ENCODE results near the gene TTC39B. TPM values are rescaled to one million over a fixed set of nuclear protein-coding genes. Genes with fewer than 3 reads are reported as not detected.

TTC39B gene
- total and polyA plus RNA-seq, 2 of the 8 experiments (the other 6 are each of a cell fraction or from before 2014, with no cell fraction given), result 1.6 to 10.9 TPM

DNA sequence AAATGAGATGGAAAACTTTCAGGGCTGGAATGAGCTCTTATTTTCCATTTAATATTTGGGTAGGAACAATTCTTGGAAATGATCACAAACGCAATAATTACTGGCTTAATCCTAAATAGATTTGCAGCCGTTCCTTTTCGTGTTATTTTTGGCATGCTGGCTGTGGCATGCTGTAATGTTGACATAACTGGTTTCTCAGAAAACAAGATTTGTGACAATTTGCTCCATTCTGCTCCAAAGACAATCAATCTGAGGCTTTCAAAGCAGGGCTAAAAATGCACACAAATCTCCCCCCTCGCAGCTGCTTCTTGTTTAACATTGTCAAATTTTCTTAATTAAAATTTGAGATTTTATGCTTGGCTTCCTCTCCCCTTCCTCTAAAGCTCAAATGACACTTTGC, 151.2 kb downstream of the TTC39B start:
- Histone ChIP-seq H3K56ac (replicated peaks; ENCODE audit: insufficient read length, low read depth, low read length) (no peak overlapping the region), H3K14ac (ENCODE audit: insufficient read length) (no peak overlapping the region), H3K79me1 (ENCODE audit: low read depth, low read length) (no peaks in the 10 kb centered on the region), H3K27me3 (replicated peaks in 1 of 4; ENCODE audit: control insufficient read depth in 3 of 4, extremely low read depth in 1 of 4, insufficient read depth in 3 of 4, low read length in 3 of 4) (no peaks in the 10 kb centered on the region), H4K5ac (ENCODE audit: insufficient read length, low read depth, low read length) (no peak overlapping the region), H3K4ac (replicated peaks; ENCODE audit: insufficient read length, low read depth, low read length) (no peak overlapping the region), H2AK5ac (ENCODE audit: low read depth, low read length) (no peak overlapping the region), H3K36me3 (ENCODE audit: control insufficient read depth in 2 of 4, insufficient read depth in 4 of 4, low read length in 3 of 4) (no peaks in the 10 kb centered on the region), H3K9me3 (ENCODE audit: insufficient read depth in 2 of 2, low read depth in 1 of 2, low read length in 1 of 2) (no peaks in the 10 kb centered on the region), H4K91ac (replicated peaks; ENCODE audit: insufficient read length, low read length) (no peak overlapping the region), H2AFZ (ENCODE audit: low read length) (no peak overlapping the region), H3K18ac (ENCODE audit: extremely low read depth, low read length) (no peak overlapping the region), H4K20me1 (replicated peaks in 1 of 2; ENCODE audit: control insufficient read depth in 1 of 2, insufficient read depth in 2 of 2, low read length in 2 of 2) (no peaks in the 10 kb centered on the region), H3K4me1 (replicated peaks in 1 of 4; ENCODE audit: control insufficient read depth in 3 of 4, insufficient read depth in 4 of 4, low read length in 3 of 4) (0 out of 7 replicates have a peak, but pooled peaks cover 0 to 2% (median 0%) of the 10 kb centered on the region in 4 experiments), H3K4me3 (ENCODE audit: extremely low read depth in 1 of 4, insufficient read depth in 2 of 4, low read depth in 3 of 4, low read length in 4 of 4) (no peak overlapping the region), H3K4me2 (ENCODE audit: insufficient read depth in 1 of 2, low read depth in 2 of 2, low read length in 2 of 2) (no peak overlapping the region), H2BK15ac (ENCODE audit: low read length) (no peak overlapping the region), H4K8ac (ENCODE audit: extremely low read depth, insufficient read depth, low read length) (no peak overlapping the region), H3K9ac (replicated peaks in 1 of 4; ENCODE audit: extremely low read depth in 1 of 4, low read depth in 3 of 4, low read length in 3 of 4) (no peak overlapping the region), H3K27ac (ENCODE audit: low read depth, low read length) (no peak overlapping the region), H2BK12ac (ENCODE audit: low read depth, low read length) (no peak overlapping the region), H2BK20ac (ENCODE audit: low read length) (no peak overlapping the region), H3K23ac (ENCODE audit: insufficient read length) (no peak overlapping the region), H3K23me2 (ENCODE audit: low read depth, low read length) (no peaks in the 10 kb centered on the region), H2BK120ac (replicated peaks; ENCODE audit: low read depth, low read length) (no peak overlapping the region), H2BK5ac (ENCODE audit: low read depth, low read length) (no peak overlapping the region), H3K79me2 (ENCODE audit: control insufficient read depth in 1 of 2, insufficient read depth in 2 of 2, low read length in 2 of 2) (no peaks in the 10 kb centered on the region)
- no peak for TF ChIP-seq JUND (IDR thresholded peaks at IDR 0.05; ENCODE audit: low read length)
- no peak for TF ChIP-seq RBBP5 (IDR thresholded peaks at IDR 0.05; ENCODE audit: borderline replicate concordance, low read depth, low read length)
- TF ChIP-seq SRF (IDR thresholded peaks at IDR 0.05; ENCODE audit: low read depth, low read length), result no peak
- TF ChIP-seq BCL11A (IDR thresholded peaks at IDR 0.05; ENCODE audit: low read depth in 2 of 2, low read length in 2 of 2), result no peak
- TF ChIP-seq RAD21 (IDR thresholded peaks at IDR 0.05 in 1 of 2, conservative IDR thresholded peaks at IDR 0.05 in 1 of 2; ENCODE audit: low read depth in 2 of 2, low read length in 2 of 2), result no peak
- no peak for TF ChIP-seq YY1 (IDR thresholded peaks at IDR 0.05; ENCODE audit: low read depth, low read length)
- no peak for TF ChIP-seq ZNF274 (IDR thresholded peaks at IDR 0.05; ENCODE audit: borderline replicate concordance, extremely low read depth, low read length)
- POLR2A ChIA-PET (ENCODE audit: partially characterized antibody), result no interaction called here
- CTCF ChIA-PET (ENCODE audit: partially characterized antibody), result interaction anchor here (0.9 kb wide), 1 partner anchor 52 kb away, joined by 3 read pairs; no protein-coding TSS in a partner anchor
- FAIRE-seq (no peak), DNase-seq (ENCODE audit: low read depth in 1 of 2, low spot score in 2 of 2) (no peak)
- WGBS, 2 experiments (ENCODE audit: extremely low coverage in 1 of 2, insufficient coverage in 1 of 2, insufficient read length in 1 of 2, insufficient replicate concordance in 2 of 2, low coverage in 1 of 2, low lambda C conversion rate in 2 of 2, missing lambda C conversion rate in 1 of 2), result 85% methylated on average over 4 of the region's 4 CpGs; no CpG with 5 or more reads in 1 of the 2 experiments

All from H1 (cell line).